A673 (cell line): ENCODE results near the gene ZW10. TPM values are rescaled to one million over a fixed set of nuclear protein-coding genes. Genes with fewer than 3 reads are reported as not detected.

ENCODE experiments used
- BruUV-seq: library from RNA; stranded (reverse); fragments of 400-500 nt; replicated peaks from 2 replicates; lab custom pipeline; 2021; lab: Mats Ljungman, UMichigan
- CTCF ChIA-PET: fragments of 300-600 bp; sonication (Branson Sonifier 250); formaldehyde crosslinking; loops from one replicate; lab custom pipeline; 2022; ENCODE audit warnings: antibody characterized with exemption; lab: Charles Lee
- POLR2A ChIA-PET: fragments of 300-600 bp; sonication (Branson Sonifier 250); formaldehyde crosslinking; loops from one replicate; lab custom pipeline; 2022; ENCODE audit warnings: antibody characterized with exemption; ENCODE audit not compliant: low non-redundant PET; lab: Charles Lee
- DNase-seq: peaks from one replicate; pipeline ENCODE4 v3.0.0-alpha.2; 2015; ENCODE audit warnings: low spot score
- H3K27ac ChIP-seq: fragments of 200-600 bp; sonication (generic); 2 replicates; pipeline ENCODE4 v1.5.1; 2016; ENCODE audit warnings: mixed run types, low read depth, mild to moderate bottlenecking, mixed read lengths, antibody characterized with exemption, low read length; ENCODE audit not compliant: poor library complexity, severe bottlenecking
- H3K27me3 ChIP-seq: fragments of 200-600 bp; sonication (generic); replicated peaks from 2 replicates; pipeline ENCODE4 v1.6.1; 2017; ENCODE audit warnings: mixed run types, low read depth, mild to moderate bottlenecking, mixed read lengths, antibody characterized with exemption, low read length; ENCODE audit not compliant: insufficient read depth, poor library complexity
- H3K36me3 ChIP-seq: fragments of 200-600 bp; sonication (generic); 2 replicates; pipeline ENCODE4 v1.6.1; 2016; ENCODE audit warnings: mixed run types, mild to moderate bottlenecking, mixed read lengths, antibody characterized with exemption, low read length; ENCODE audit not compliant: insufficient read depth, poor library complexity, severe bottlenecking
- H3K4me1 ChIP-seq: fragments of 200-600 bp; sonication (generic); 2 replicates; pipeline ENCODE4 v1.6.1; 2017; ENCODE audit warnings: mixed run types, mild to moderate bottlenecking, mixed read lengths, antibody characterized with exemption, low read length; ENCODE audit not compliant: insufficient read depth, poor library complexity, severe bottlenecking
- H3K4me3 ChIP-seq: fragments of 200-600 bp; sonication (generic); 2 replicates; pipeline ENCODE4 v1.5.1; 2016; ENCODE audit warnings: low read depth, mixed run types, mild to moderate bottlenecking, mixed read lengths, low read length; ENCODE audit not compliant: poor library complexity, severe bottlenecking
- H3K9me3 ChIP-seq: fragments of 200-600 bp; sonication (generic); 2 replicates; pipeline ENCODE4 v1.6.1; 2016; ENCODE audit warnings: mixed run types, low read depth, mild to moderate bottlenecking, mixed read lengths, antibody characterized with exemption, low read length; ENCODE audit not compliant: poor library complexity, severe bottlenecking
- CTCF ChIP-seq: fragments of 300-800, 200-600 bp; sonication (generic); conservative IDR thresholded peaks from 2 replicates; pipeline ENCODE4 v1.5.1; 2017; ENCODE audit warnings: low read depth, mild to moderate bottlenecking, antibody characterized with exemption, low read length, moderate library complexity, mixed read lengths
- EZH2 ChIP-seq: fragments of 200-600 bp; sonication (generic); IDR thresholded peaks from 2 replicates; pipeline ENCODE4 v1.6.1; 2017; ENCODE audit warnings: borderline replicate concordance, low read depth, mild to moderate bottlenecking, mixed read lengths, antibody characterized with exemption, low read length; ENCODE audit not compliant: poor library complexity, severe bottlenecking
- intact Hi-C: fragments of 100-400 bp; cut with micrococcal nuclease; formaldehyde crosslinking; loops from one replicate; pipeline ENCODE4 v1.10.0; 2022; ENCODE audit not compliant: unreplicated experiment
- total RNA-seq: library from RNA; stranded (reverse); gene quantifications from 2 replicates; pipeline ENCODE4 v1.2.3, GENCODE V29; 2021

Gene ZW10
- total RNA-seq, 1 experiment from 2014 or later: 31.4 TPM

- peaks cover 13% of the 10 kb centered on the region for H3K4me1 ChIP-seq
- POLR2A ChIA-PET: no interaction called here
- TF ChIP-seq EZH2: no peak
- no peak for TF ChIP-seq CTCF
- intact Hi-C loops: no loop called here
- no TSS peak for BruUV-seq
- H3K4me3 ChIP-seq: no peak overlapping the region
- no peak for DNase-seq
- CTCF ChIA-PET: no interaction called here
- no peaks in the 10 kb centered on the region for H3K27me3 ChIP-seq
- no peaks in the 10 kb centered on the region for H3K36me3 ChIP-seq
- no peak overlapping the region for H3K27ac ChIP-seq
- no peaks in the 10 kb centered on the region for H3K9me3 ChIP-seq
Measured at GRCh38 chr11:113782134-113782533, 8.6 kb upstream of the ZW10 start.

GRCh38 chr11:113781682-113782081, 8.2 kb upstream of the ZW10 start:
- Histone ChIP-seq H3K36me3 (no peaks in the 10 kb centered on the region), H3K4me3 (no peak overlapping the region), H3K27me3 (no peaks in the 10 kb centered on the region), H3K27ac (no peak overlapping the region), H3K9me3 (no peaks in the 10 kb centered on the region), H3K4me1 (peaks cover 13% of the 10 kb centered on the region)
- POLR2A ChIA-PET: no interaction called here
- TF ChIP-seq CTCF: no peak
- TF ChIP-seq EZH2: no peak
- no TSS peak for BruUV-seq
- intact Hi-C loops: no loop called here
- CTCF ChIA-PET: no interaction called here
- DNase-seq: no peak

- H3K9me3 ChIP-seq: no peaks in the 10 kb centered on the region
- intact Hi-C loops: loop anchor here (10.0 kb wide), 1 partner anchor 225 kb away; no protein-coding TSS in a partner anchor
- ChIA-PET POLR2A (no interaction called here), CTCF (interaction anchor here (0.5 kb wide), 1 partner anchor 27 kb away, joined by 4 read pairs; no protein-coding TSS in a partner anchor)
- H3K27ac ChIP-seq: no peak within 1 kb of the TSS
- DNase-seq: no peak
- TF ChIP-seq CTCF (no peak), EZH2 (no peak)
- no peaks in the 10 kb centered on the region for H3K27me3 ChIP-seq
- no TSS peak for BruUV-seq
- peaks cover 13% of the 10 kb centered on the region for H3K4me1 ChIP-seq
- H3K4me3 ChIP-seq: no peak within 1 kb of the TSS
- no peaks in the 10 kb centered on the region for H3K36me3 ChIP-seq
Measured at GRCh38 chr11:113779496-113779895, 6.0 kb upstream of the ZW10 start, which contains the start of gene CLDN25. Gene CLDN25, plus strand, starts transcription at chr11:113779796. Its CDS starts 0 bp downstream, at chr11:113779796.
